ENCODE data around the gene ADAM23. TPM values are rescaled to one million over a fixed set of nuclear protein-coding genes. Genes with fewer than 3 reads are reported as not detected.
A peak's percentile ranks its signal among the peaks of the same experiment; 100 is the strongest.

ADAM23 gene
- total and polyA plus RNA-seq, 12 donors = 4.5 to 33.9 (median 6.7) TPM

GRCh38 chr2:206527153-206527552 is 83.8 kb downstream of the ADAM23 start:
- WGBS, 4 donors = 89 to 100% (median 90%) methylated on average over 2 of the region's 2 CpGs
- no peak for TF ChIP-seq POLR2A (IDR thresholded peaks at IDR 0.05)
- TF ChIP-seq CTCF (IDR thresholded peaks at IDR 0.05) = no peak

GRCh38 chr2:206530727-206531126 is 87.4 kb downstream of the ADAM23 start:
- WGBS, 4 donors = 81 to 89% (median 89%) methylated on average over 11 of the region's 11 CpGs
- DNase-seq = no peak
- peaks cover 0 to 6% of the 10 kb centered on the region in 2 donors for H3K4me1 ChIP-seq (replicated peaks in 1 of 2)
- intact Hi-C loops (cut with DNase I) = no loop called here
- H3K4me3 ChIP-seq = no peak overlapping the region
- no peaks in the 10 kb centered on the region for H3K9me3 ChIP-seq (replicated peaks in 1 of 3)
- no peak overlapping the region for H3K27ac ChIP-seq
- no peaks in the 10 kb centered on the region for H3K36me3 ChIP-seq (replicated peaks in 1 of 2)
- no peaks in the 10 kb centered on the region for H3K27me3 ChIP-seq
- TF ChIP-seq CTCF (IDR thresholded peaks at IDR 0.05) (no peak), POLR2A (IDR thresholded peaks at IDR 0.05) (no peak)

More at GRCh38 chr2:206527153-206527552, 83.8 kb downstream of the ADAM23 start:
- no peaks in the 10 kb centered on the region for H3K9me3 ChIP-seq (replicated peaks in 1 of 3)
- no peaks in the 10 kb centered on the region for H3K36me3 ChIP-seq (replicated peaks in 1 of 2)
- H3K4me3 ChIP-seq = no peak overlapping the region
- peaks cover 0 to 3% of the 10 kb centered on the region in 2 donors for H3K4me1 ChIP-seq (replicated peaks in 1 of 2)
- DNase-seq = no peak
- H3K27me3 ChIP-seq = no peaks in the 10 kb centered on the region
- no peak overlapping the region for H3K27ac ChIP-seq
- intact Hi-C loops (cut with DNase I) = no loop called here

- TF ChIP-seq POLR2A (IDR thresholded peaks at IDR 0.05) (no peak), CTCF (IDR thresholded peaks at IDR 0.05) (no peak)
- no peaks in the 10 kb centered on the region for H3K36me3 ChIP-seq (replicated peaks in 1 of 2)
- 31 to 39% (median 34%) methylated on average over 3 of the region's 3 CpGs for WGBS, 4 donors
- H3K27ac ChIP-seq = no peak overlapping the region
- H3K9me3 ChIP-seq (replicated peaks in 1 of 3) = no peaks in the 10 kb centered on the region
- peak; percentile 17 to 62 (median 35) for DNase-seq
- no peak overlapping the region for H3K4me3 ChIP-seq
- H3K27me3 ChIP-seq = no peaks in the 10 kb centered on the region
- intact Hi-C loops (cut with DNase I) = no loop called here
- peaks cover 0 to 6% of the 10 kb centered on the region in 2 donors for H3K4me1 ChIP-seq (replicated peaks in 1 of 2)
These were observed 88.7 kb downstream of the ADAM23 start for GRCh38 chr2:206531996-206532543.

GRCh38 chr2:206533977-206534376 is 90.6 kb downstream of the ADAM23 start:
- Histone ChIP-seq H3K36me3 (replicated peaks in 1 of 2) (no peaks in the 10 kb centered on the region), H3K4me3 (no peak overlapping the region), H3K4me1 (replicated peaks in 1 of 2) (peaks cover 0 to 6% of the 10 kb centered on the region in 2 donors), H3K9me3 (replicated peaks in 1 of 3) (no peaks in the 10 kb centered on the region), H3K27me3 (no peaks in the 10 kb centered on the region), H3K27ac (no peak overlapping the region)
- intact Hi-C loops (cut with DNase I) = no loop called here
- TF ChIP-seq CTCF (IDR thresholded peaks at IDR 0.05) = no peak
- no peak for TF ChIP-seq POLR2A (IDR thresholded peaks at IDR 0.05)
- DNase-seq = no peak
- WGBS, 4 donors = 85 to 98% (median 90%) methylated on average over 1 of the region's 1 CpG

Data from adrenal gland (tissue), 12 donors.